Measurements from ENCODE around the gene FGF23.

FGF23 gene

GRCh38 chr12:4383304-4383865, 3.9 kb upstream of the FGF23 start:
- DNase-seq (ENCODE audit: low spot score), result peak; percentile 42

- no peak for DNase-seq (ENCODE audit: low spot score)
Measured at GRCh38 chr12:4380332-4380731, 820 bp upstream of the FGF23 start.

- no peak for DNase-seq (ENCODE audit: low spot score)
Measured at GRCh38 chr12:4378772-4379171, 740 bp downstream of the FGF23 start.

GRCh38 chr12:4375449-4375848, 4.1 kb downstream of the FGF23 start:
- DNase-seq (ENCODE audit: low spot score), result no peak

GRCh38 chr12:4372653-4373052, 6.9 kb downstream of the FGF23 start:
- no peak for DNase-seq (ENCODE audit: low spot score)

GRCh38 chr12:4370265-4370664, 9.2 kb downstream of the FGF23 start:
- no peak for DNase-seq (ENCODE audit: low spot score)

GRCh38 chr12:4369548-4369947, 10.0 kb downstream of the FGF23 start:
- no peak for DNase-seq (ENCODE audit: low spot score)

- no peak for DNase-seq (ENCODE audit: low spot score)
Measured at GRCh38 chr12:4366090-4366489, 13.4 kb downstream of the FGF23 start.

GRCh38 chr12:4356041-4356327, 23.5 kb downstream of the FGF23 start:
- peak; percentile 39 for DNase-seq (ENCODE audit: low spot score)

GRCh38 chr12:4355156-4356040, 24.1 kb downstream of the FGF23 start:
- no peak for DNase-seq (ENCODE audit: low spot score)

- DNase-seq (ENCODE audit: low spot score), result peak; percentile 63
Measured at GRCh38 chr12:4353785-4354208, 25.7 kb downstream of the FGF23 start.

GRCh38 chr12:4346931-4347330, 32.6 kb downstream of the FGF23 start:
- no peak for DNase-seq (ENCODE audit: low spot score)

GRCh38 chr12:4331842-4332241, 47.7 kb downstream of the FGF23 start:
- DNase-seq (ENCODE audit: low spot score), result no peak

- no peak for DNase-seq (ENCODE audit: low spot score)
Measured at GRCh38 chr12:4331221-4331620, 48.3 kb downstream of the FGF23 start.

- no peak for DNase-seq (ENCODE audit: low spot score)
Measured at GRCh38 chr12:4330203-4330602, 49.3 kb downstream of the FGF23 start.

- no peak for DNase-seq (ENCODE audit: low spot score)
Measured at GRCh38 chr12:4327293-4327692, 52.2 kb downstream of the FGF23 start.

- no peak for DNase-seq (ENCODE audit: low spot score)
Measured at GRCh38 chr12:4325966-4326365, 53.5 kb downstream of the FGF23 start.

- no peak for DNase-seq (ENCODE audit: low spot score)
Measured at GRCh38 chr12:4324366-4324765, 55.1 kb downstream of the FGF23 start.

GRCh38 chr12:4323396-4323795, 56.1 kb downstream of the FGF23 start:
- DNase-seq (ENCODE audit: low spot score), result no peak

GRCh38 chr12:4322726-4323125, 56.8 kb downstream of the FGF23 start:
- no peak for DNase-seq (ENCODE audit: low spot score)

GRCh38 chr12:4320853-4321701, 58.4 kb downstream of the FGF23 start, which contains the start of gene TIGAR:
Gene TIGAR (plus strand): TSS chr12:4321213. CDS start chr12:4321272, 59 bp downstream.
- peak; percentile 95 for DNase-seq (ENCODE audit: low spot score)

GRCh38 chr12:4320497-4320852, 59.0 kb downstream of the FGF23 start:
- DNase-seq (ENCODE audit: low spot score), result no peak

Measured in SW480 (cell line).